SW 1271 (cell line): Measurements from ENCODE around the gene DBX1.
"Not testable (repeated sequence)": the region's sequence is repeated elsewhere in the genome, so short reads cannot be mapped to it uniquely, and the experiment has no call there.

ENCODE experiments used
- DNase-seq, 2 experiments: peaks; one replicate each; lab custom pipeline; 2025; lab: John Stamatoyannopoulos, UW

Gene DBX1

DNA sequence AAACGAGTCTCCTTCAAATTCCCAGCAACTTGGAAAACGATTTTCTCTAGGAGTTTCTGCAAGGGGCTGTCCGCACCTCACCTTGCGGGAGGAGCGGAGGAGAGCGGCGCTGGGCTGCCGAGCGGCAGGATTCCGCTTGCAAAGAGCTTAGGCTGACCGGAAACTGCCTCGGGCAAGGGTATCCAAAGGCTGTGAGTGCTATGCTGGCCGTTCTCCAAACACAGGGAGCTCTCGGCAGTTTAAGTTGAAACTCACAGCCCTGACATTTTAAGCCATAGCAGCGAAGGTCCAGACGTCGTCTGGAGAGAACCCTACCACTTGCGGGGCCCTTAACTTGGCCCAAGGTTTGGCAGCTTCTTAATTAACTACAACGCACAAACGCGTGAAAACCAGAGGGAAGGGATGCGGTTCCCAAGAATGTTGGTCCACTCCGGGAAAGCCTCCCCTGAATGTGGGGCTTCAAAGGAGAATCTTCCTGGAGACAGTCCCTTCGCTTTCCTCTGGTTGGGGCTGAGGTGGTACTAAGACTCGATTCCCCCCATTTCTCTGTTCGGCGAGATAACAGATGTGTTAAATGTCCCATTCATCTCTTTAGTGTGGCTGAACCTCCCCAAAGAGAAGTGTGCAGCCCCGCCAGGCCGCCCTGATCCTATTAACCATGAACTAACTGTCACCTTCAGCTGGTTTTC, 1.1 kb upstream of the DBX1 start:
- no peak for DNase-seq

DNA sequence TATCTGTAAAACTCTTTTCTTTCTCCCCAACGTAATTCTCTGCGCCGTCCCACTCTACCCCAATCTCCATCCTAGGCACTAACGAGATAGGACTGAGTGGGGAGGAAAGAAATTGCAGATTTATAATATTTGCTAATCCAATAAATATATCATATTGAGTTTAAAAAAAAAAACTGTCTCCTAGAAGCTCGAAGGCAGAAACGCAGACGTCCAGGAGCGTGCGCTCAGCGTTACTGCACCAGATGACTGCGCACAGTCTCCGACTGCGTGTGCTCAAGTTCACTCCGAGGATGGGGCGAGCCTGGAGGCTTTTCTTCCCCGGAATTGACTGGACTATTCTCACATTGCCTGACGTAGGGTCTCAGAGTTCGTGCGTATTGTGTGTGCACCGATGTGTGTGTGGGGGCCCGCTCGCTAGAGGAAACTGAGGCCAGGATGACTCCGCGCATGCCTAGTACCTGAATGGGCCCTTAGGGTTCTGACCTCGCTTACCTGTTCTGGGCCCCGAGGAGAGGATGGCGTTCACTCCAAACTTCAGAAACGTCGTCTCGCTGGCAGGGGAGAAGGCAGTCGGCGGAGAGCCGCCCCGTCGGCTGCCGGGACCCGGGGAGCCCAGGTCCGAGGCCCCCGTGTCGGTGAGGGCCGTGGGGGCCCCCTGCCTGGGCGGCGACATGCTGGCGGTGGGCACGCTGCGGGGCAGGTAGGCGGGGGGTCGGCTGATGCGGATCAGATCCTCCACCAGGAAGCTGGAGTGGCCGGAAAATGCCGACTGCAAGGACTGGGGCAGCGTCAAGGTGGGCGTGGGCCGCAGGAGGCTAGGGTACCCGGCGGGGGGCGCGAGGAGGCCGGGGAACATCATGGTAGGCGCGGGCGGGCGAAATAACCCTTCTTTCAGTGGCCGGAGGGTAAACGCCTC, 551 bp downstream of the DBX1 start:
- DNase-seq, result no peak

DNA sequence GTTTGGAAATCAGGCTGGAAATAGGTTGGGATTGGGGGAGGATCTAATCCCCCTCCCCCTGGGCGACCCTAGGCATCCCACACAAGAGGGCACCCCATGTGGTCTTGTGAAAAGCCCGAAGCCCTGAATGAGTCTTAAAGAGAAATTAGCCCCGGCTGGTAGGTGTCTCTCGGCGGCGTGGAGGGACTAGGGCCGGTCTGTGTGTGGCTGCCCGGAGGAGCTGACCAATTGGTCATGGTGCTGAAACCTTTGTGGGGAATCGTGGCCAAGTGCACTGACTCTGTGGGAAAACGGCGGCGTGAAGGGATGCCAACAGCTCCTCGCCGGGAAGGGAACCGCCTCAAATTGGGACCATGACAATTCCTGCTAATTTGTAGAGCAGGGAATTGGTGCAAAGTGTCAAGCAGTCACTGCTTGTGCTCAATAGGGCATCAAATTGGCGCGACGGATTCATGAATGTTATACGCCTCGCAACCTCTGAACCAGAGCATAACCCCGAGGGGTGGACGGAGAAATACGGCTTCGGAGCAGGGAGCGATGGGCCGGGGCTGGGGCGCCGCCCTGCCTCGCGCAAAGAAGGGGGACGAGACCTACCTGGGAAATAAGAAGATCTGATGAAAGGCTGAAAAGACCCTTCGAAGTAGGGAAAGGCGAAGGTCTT, 1.5 kb downstream of the DBX1 start:
- no peak for DNase-seq

DNA sequence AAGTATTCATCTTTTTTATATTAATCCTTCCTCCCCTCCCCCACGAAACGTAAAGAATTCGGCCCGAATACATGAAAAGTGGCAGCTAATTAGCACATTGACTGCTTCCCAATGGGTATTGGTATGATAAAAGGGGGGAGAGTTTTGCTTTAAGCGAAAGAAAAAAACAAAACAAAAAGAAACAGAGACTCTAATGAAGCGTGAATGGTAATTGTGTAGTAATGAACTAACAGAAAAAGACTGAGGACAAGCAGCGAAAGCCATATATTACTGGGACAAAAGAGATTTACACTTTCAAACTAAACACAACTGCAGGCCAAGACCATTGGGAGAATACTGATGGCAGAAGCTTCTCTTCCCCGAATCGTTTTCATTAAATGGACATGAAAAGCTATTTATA, 2.5 kb downstream of the DBX1 start:
- no peak for DNase-seq

DNA sequence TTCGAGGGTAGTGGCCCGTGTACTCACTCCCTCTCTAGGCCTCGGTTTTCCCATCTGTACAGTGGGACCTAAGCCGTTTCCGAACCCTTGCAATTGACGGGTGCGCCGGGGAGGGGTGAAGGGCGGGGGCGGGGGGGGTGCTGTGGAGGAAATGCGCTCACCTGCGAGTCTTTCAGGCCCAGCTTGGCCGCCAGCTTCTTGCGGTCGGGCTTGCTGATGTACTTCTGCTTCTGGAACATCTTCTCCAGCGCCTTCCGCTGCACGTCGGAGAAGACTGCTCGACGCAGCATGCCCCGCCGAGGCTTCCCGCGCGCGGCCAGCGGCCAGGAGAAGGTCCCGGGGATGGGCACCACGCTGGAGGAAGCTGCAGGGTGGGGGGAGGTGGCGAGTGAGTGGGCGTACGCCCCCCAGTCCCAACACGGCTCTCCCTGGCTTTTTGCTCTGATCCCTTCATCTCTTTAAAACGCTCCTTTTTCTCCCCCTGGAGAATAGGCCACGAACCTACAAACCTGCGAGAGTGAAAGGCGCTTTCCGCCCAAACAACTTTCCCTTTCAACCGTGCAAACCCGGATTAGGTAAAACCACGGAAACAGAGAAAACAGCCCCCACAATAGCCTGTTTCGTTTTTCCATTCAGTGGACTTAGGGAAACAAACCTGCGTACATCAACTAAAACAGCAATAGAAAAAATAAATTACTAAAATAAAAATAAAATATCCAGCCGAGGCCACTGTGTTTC, 3.2 kb downstream of the DBX1 start:
- DNase-seq, result no peak

DNA sequence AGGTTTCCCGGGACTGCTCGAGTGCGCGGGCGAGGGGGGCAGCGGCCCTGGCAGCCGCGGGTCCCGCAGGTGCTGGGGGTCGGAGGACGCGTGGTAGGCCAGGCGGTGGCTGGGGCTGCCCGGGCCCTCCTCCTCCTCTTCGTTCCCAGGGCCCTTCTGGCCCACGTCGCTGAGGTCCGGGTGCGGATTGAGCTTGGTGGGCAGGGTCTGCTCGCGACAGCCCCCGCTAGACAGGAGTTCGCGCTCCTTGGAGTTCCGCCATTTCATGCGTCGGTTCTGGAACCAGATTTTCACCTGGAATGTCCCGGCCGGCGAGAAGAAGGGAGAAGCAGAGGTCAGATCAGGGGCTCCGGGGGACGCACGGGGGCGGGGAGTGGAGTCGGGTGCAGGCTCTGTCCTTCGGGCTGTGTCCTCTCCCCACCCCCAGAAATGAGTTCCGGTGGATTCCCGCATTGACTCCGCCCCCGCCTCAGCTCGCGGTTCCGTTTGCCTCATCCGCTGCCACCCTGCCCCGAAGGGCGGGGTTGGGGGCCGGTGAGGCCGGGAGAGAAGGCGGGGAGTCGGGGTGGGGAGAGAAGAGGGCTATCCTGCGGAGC, 3.9 kb downstream of the DBX1 start:
- DNase-seq, result no peak

DNA sequence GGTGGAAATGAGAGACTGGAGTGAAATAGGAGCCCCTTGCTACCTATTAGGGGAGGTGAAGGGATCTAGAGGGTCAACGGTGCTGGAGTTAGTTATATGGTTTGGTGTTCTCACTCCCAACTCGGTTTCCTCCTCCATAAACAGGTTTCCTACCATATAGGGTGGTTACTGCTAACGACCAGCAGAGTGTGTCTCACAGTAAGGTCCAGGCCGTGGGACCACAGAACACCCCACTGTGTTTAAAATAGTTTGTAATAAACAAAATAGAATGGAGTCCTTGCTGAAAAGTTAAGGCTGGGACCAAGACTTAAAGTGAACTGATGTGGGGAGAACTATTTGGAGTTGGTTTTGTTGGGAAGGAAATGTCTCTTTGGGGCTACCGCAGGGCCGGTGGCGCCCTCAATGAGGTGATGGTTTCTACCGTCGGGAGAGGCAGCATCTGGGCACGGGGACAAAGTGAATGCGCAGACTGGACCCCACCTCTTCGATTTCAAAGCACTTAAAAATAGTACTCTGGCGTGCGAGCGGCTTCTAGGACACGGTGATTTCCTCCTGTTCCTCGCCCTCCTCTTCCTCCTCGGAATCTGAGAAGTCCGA, 4.5 kb downstream of the DBX1 start:
- DNase-seq, result no peak

DNA sequence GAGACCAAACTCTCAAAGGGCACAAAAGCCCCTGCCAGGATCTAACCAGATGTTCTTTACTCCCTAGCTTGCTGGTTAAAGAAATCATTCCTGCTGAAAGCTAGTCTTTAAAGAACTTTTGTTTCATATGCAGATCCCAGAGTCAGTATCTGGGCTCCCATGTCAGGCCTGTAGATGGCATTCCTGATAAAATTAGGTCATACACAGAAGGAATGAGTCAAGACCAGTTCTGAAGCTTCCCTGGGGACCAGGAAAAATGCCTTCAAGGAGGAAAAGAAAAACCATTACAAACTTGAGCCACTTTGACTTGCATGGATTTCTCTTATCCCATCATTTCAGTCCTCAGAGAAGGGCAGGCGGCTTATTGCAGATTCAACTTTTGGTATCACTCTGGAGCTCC, 5.9 kb downstream of the DBX1 start:
- DNase-seq, result no peak

DNA sequence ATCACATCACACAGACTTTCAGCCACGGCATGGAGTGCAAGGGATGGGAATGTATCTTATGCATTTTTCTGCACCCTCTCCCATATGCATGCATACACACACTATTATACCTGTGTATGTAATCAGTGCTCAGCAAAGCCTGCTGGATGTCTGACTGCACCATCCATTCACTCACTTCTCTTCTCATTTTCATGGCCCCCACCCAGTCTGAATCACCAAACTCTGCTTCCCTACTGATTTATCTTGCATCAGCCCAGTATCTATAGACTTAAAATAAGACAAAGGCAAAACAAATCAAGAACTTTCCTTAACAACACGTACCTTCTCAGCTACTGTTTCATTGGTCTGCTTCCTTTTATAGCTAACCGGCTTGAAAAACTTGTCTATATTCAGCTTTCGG, 21.6 kb downstream of the DBX1 start:
- DNase-seq, result no peak

DNA sequence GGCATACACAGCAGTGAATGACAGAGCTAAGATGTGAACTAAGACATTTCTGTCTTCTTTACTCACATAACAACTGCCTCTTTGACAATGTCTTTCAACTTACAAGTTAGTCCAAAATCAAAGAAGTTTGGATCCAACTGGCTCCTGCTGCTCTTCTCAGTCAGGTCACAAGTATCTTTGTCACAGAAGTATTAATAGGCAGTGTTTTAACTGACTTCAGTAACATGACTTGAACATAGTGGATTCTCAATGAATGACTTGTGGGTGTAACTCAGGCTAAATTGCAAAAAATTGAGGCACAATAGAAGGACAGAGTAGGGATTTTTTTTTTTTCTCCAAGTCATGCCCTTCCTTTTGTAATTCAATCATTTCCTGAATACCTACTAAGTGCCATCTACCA, 22.6 kb downstream of the DBX1 start:
- no peak for DNase-seq

DNA sequence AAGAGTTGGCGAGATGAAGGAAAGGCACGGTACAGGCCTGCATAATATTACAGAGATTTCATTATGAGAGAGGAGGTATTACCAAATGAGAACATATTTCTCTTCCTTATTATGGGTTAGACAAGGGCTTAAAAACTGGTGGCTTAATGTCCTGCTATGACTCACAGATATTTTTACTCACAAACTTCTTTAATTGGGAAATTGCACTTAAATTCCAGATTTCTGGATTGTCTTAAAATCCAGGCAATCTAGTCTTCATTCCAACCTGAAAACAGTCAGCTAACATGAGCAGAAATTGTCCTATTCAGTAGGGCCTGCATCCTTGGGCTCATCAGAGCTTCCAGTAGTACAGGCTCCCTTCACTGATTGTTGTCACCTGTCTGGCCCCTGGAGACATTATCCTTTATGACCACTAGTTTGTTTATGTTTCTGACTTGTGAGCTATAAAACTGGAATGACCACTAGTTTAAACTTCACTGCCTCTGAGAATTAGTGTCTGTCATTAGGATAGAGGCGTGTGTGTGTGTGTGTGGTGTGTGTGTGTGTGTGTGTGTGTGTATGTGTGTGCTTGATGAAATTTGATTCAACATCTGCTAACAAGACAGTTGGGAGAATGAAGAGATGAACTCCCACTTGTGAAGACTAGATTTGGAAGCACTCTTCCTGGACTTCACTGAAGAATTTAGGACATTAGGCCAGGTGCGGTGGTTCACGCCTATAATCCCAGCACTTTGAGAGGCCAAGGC, 25.1 kb downstream of the DBX1 start:
- DNase-seq, result no peak

DNA sequence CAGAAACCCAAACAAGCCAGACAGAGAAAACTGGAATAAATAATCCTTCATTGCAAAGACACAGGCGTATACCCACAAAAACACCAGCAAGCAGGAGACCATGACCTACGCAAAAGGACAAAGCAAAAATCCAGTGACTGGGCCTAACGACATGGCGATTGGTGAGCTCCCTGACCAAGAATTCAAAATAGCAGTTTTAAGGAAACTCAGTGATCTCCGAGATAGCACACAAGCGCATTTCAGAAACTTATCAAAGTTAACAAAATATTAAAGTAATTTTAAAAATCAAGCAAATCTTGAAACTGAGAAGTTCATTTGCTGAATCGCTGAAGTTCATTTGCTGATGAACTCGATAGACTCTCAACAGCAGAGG, 27.6 kb downstream of the DBX1 start:
- DNase-seq, result no peak

DNA sequence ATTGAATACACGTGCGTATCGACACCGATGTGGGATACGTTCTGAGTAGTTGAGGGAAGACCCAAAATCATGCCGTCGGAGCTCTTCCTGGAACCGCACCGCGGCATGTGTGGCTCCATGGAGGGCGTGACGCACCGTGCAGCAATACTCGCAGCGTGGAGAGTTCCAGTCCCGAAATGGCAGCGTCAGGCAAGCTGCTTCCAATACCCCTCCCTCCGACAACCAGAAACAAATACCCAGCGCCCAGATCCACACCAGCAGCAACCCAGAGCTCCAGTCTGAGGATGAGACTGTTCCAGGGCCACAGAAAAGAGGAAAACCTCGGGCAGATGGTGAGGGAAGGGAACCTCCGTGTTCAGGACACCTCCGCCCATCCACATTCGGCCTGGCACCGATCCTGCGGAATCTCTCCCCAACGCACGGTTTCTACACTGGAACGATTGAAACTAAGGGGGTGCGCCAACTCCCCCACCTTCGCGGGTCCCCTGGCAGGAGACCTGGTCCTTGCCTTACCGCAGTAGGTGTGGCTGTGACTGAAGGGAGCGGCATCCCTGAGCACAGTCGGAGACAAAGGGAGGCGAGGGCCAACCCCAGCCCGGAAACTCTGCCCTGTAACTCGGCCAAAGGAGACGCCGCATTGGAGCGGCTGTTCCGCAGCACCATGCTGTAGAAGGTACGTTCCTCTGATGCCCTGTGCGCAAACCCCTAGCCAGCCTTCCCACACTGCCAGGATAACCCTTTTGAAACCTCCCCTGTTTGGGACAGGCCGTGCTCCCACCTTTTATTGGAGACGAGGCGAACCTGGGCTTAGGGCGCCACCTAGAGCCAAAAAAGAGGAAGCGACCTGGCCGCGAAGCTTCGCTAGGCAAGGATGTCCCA, 28.2 kb downstream of the DBX1 start:
- DNase-seq, result no peak

DNA sequence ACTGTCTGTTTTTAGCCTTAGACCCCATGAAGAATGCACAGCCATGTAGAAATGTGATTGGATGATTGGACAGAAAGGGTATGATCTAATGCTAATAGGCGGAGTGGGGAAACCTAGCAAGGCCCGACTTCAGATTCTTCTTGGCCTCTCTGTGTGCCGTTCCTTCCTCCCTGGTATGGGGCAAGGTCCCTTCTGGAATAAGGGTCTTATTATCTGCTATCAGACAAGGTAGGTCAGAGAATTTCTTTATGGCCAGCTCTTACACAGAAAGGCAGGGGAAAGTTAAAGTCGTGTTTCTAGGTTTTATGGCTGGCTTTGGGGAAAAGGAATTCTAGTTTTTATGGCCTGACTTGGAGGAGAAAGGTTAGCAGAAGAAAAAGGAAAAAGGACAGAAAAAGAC, 30.6 kb downstream of the DBX1 start:
- no peak for DNase-seq

DNA sequence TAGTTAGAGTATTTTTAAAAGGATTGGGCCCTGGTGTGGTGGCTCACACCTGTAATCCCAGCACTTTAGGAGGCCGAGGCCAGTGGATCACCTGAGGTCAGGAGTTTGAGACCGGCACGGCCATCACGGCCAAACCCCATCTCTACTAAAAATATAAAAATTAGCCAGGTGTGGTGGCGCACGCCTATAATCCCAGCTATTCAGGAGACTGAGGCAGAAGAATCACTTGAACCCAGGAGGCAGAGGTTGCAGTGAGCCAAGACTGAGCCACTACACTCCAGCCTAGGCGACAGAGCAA, 31.8 kb downstream of the DBX1 start:
- not testable (repeated sequence) for DNase-seq

DNA sequence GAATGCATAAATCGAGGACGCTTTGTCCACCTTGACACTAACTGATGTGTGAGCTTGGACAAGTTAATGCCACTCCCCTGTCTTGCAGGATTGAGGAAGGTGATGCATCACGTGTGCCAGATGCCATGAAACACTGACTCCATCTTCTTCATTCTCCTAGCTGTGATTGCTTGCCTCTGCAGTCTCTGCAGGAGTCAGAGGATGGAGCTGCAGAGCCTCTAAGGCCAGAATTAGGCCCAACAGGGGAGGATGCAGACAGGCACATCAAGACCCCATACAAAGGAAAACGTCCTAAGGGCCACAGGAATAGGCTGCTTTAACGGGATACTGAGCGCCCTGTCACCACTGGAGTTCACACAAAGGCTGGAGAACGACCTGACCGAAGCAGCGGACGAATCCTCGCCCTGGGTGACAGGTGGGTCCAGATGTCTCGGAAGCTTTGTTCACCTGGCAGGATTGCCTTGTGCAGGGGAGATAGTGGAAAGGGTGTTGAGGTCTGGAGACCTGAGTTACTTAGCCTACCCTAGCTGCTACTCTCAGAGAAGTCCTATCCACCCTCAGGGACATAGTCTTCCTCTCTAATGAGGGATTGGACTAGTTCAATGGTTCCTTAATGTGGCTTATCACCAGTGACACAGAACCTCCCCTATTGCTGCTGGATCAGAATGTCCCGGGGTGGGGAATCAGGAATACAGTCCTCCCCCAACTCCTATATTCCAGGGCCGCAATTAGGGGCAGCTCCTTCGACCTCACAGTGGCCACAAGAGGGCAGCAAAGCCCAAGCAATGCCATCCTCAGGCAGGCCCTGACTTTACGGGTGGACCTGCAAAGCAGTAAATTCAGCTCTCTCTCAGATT, 32.4 kb downstream of the DBX1 start:
- peak in 1 of 2 experiments; percentile 34 for DNase-seq

DNA sequence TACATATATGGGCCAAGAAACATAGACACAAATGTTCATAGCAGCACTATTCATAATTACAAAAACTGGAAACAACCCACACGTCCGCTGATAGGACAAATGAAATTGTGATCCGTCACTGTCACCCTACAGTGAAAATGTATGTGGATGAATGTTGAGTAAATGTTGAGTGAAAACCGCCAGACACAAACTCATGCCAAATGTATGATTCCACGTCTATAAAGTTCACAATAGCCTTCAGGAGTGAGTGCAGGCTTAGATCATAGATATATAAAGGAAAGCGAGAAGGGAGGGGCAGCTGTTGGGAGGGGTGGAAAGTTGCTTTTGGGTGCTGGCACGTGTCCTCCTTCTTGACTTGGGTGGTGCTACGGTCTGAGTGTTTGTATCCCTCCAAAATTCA, 33.6 kb downstream of the DBX1 start:
- DNase-seq, result no peak

DNA sequence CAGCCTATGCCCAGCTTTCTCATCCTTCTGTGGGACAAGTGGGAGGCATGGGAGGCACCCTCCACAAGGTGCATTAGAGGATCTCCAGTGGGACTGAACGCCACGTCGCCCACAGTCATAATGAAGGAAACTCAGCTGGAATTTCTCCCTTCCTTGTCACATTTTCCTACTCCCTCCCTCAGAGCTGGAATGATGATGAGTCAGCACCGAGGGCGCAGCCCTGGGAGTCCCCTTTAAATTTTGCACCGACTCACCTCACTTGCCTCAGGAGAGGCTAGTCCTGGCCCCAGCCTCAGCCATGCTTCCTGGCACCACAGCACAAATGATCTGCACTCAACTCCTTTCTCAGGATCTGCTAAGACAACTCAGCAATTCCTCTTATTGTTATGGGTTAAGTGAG, 34.3 kb downstream of the DBX1 start:
- DNase-seq, result no peak

DNA sequence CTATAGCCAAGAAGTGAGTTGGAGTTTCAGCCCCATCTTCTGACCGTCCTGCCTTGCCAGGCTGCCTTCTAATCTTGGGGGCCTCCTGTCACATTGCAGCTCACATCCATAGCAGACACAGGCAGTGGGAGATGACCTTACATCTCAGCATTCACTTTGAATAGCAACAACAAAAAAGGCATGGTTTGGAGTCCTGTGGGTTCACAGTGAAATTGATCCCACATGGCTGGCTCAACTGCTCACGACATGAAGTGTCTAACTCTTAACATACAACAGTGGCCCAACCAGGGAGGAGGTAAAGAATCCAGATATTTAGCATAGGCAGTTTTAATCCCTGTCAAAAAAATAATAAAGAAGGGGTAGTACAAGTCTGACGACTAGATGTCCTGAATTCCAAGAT, 38.1 kb downstream of the DBX1 start:
- DNase-seq, result no peak
